Mesenchymal stem cell (in vitro differentiated cells and primary cell): Measurements from ENCODE around the gene GPANK1.

Experiments used
- DNase-seq: peaks from one replicate; pipeline ENCODE4 v3.0.0-alpha.2; 2013
- H2AFZ ChIP-seq: one replicate; pipeline ENCODE4 v1.6.1; 2013; ENCODE audit warnings: low read depth, mild to moderate bottlenecking, control low read depth, inconsistent platforms, low read length, moderate library complexity
- H2AK5ac ChIP-seq: 2 replicates; pipeline ENCODE4 v1.6.1; 2013; ENCODE audit warnings: low read length, moderate library complexity, mild to moderate bottlenecking, inconsistent platforms; ENCODE audit not compliant: severe bottlenecking
- H2BK120ac ChIP-seq: one replicate; pipeline ENCODE4 v1.6.1; 2013; ENCODE audit warnings: low read depth, mild to moderate bottlenecking, inconsistent platforms, low read length, moderate library complexity
- H2BK12ac ChIP-seq, 2 experiments: one replicate each; pipeline ENCODE4 v1.6.1; 2013; ENCODE audit warnings: inconsistent platforms in 2 of 2, low read length in 2 of 2, mild to moderate bottlenecking in 2 of 2, moderate library complexity in 2 of 2, control low read depth in 1 of 2
- H2BK15ac ChIP-seq: one replicate; pipeline ENCODE4 v1.6.1; 2013; ENCODE audit warnings: mild to moderate bottlenecking, low read depth, inconsistent platforms; ENCODE audit not compliant: poor library complexity, severe bottlenecking
- H2BK5ac ChIP-seq: 2 replicates; pipeline ENCODE4 v1.6.1; 2013; ENCODE audit warnings: low read depth, mild to moderate bottlenecking, low read length, control low read depth, inconsistent platforms; ENCODE audit not compliant: poor library complexity, severe bottlenecking
- H3K14ac ChIP-seq, 2 experiments: one replicate each; pipeline ENCODE4 v1.6.1; 2013; ENCODE audit warnings: inconsistent platforms in 2 of 2, low read length in 2 of 2, control low read depth in 1 of 2, mild to moderate bottlenecking in 1 of 2, moderate library complexity in 1 of 2
- H3K18ac ChIP-seq, 2 experiments: one replicate each; pipeline ENCODE4 v1.6.1; 2013; ENCODE audit warnings: inconsistent platforms in 2 of 2, low read length in 2 of 2, control low read depth in 1 of 2, low read depth in 1 of 2, mild to moderate bottlenecking in 1 of 2
- H3K23ac ChIP-seq, 2 experiments: one replicate each; pipeline ENCODE4 v1.6.1; 2013; ENCODE audit warnings: inconsistent platforms in 2 of 2, low read length in 2 of 2, mild to moderate bottlenecking in 2 of 2, moderate library complexity in 2 of 2, control low read depth in 1 of 2
- H3K27ac ChIP-seq: 2 replicates; pipeline ENCODE4 v1.5.1; 2013; ENCODE audit warnings: mild to moderate bottlenecking, moderate library complexity, low read length, control low read depth, inconsistent platforms; ENCODE audit not compliant: poor library complexity, severe bottlenecking
- H3K27me3 ChIP-seq, 2 experiments: 2 replicates each; pipeline versions ENCODE4 v1.6.1 to v1.7.0; 2013; ENCODE audit warnings: low read length in 2 of 2, mild to moderate bottlenecking in 2 of 2, moderate library complexity in 2 of 2, control low read depth in 1 of 2, inconsistent platforms in 1 of 2; ENCODE audit not compliant: control insufficient read depth in 1 of 2, insufficient read depth in 1 of 2
- H3K36me3 ChIP-seq, 2 experiments: 2 replicates each; pipeline versions ENCODE4 v1.6.1 to v1.7.0; 2013; ENCODE audit warnings: low read length in 2 of 2, control low read depth in 1 of 2, inconsistent platforms in 1 of 2, low read depth in 1 of 2, mild to moderate bottlenecking in 1 of 2; ENCODE audit not compliant: insufficient read depth in 2 of 2, control insufficient read depth in 1 of 2
- H3K4ac ChIP-seq, 2 experiments: one replicate each; pipeline ENCODE4 v1.6.1; 2013; ENCODE audit warnings: inconsistent platforms in 2 of 2, low read length in 2 of 2, mild to moderate bottlenecking in 2 of 2, moderate library complexity in 2 of 2, control low read depth in 1 of 2, low read depth in 1 of 2
- H3K4me1 ChIP-seq: 2 replicates; pipeline ENCODE4 v1.6.1; 2013; ENCODE audit warnings: low read depth, low read length, control low read depth; ENCODE audit not compliant: control insufficient read depth, insufficient read depth
- H3K4me2 ChIP-seq: 2 replicates; pipeline ENCODE4 v1.6.1; 2013; ENCODE audit warnings: low read length, mild to moderate bottlenecking, inconsistent platforms; ENCODE audit not compliant: poor library complexity, severe bottlenecking
- H3K4me3 ChIP-seq, 2 experiments: 2 replicates each; pipeline versions ENCODE4 v1.5.1 to v1.7.0; 2013; ENCODE audit warnings: low read length in 2 of 2, mild to moderate bottlenecking in 2 of 2, control low read depth in 1 of 2, low read depth in 1 of 2; ENCODE audit not compliant: insufficient read depth in 1 of 2
- H3K79me1 ChIP-seq: replicated peaks from 2 replicates; pipeline ENCODE4 v1.6.1; 2013; ENCODE audit warnings: mild to moderate bottlenecking, control low read depth, low read length, inconsistent platforms; ENCODE audit not compliant: poor library complexity, severe bottlenecking
- H3K9ac ChIP-seq: 2 replicates; pipeline ENCODE4 v1.7.0; 2013; ENCODE audit warnings: mild to moderate bottlenecking, low read length, moderate library complexity
- H3K9me3 ChIP-seq: 2 replicates; pipeline ENCODE4 v1.7.0; 2013; ENCODE audit warnings: mild to moderate bottlenecking, low read length; ENCODE audit not compliant: control insufficient read depth
- H4K8ac ChIP-seq: one replicate; pipeline ENCODE4 v1.6.1; 2013; ENCODE audit warnings: inconsistent platforms, mild to moderate bottlenecking, low read length, moderate library complexity
- H4K91ac ChIP-seq: one replicate; pipeline ENCODE4 v1.6.1; 2013; ENCODE audit warnings: mild to moderate bottlenecking, low read length, inconsistent platforms
- WGBS: methylation state at CpG from one replicate; pipeline ENCODE4 v1.1.7; 2013; ENCODE audit warnings: mixed read lengths; 5-methylcytosine and 5-hydroxymethylcytosine counted together

GPANK1 gene

DNA sequence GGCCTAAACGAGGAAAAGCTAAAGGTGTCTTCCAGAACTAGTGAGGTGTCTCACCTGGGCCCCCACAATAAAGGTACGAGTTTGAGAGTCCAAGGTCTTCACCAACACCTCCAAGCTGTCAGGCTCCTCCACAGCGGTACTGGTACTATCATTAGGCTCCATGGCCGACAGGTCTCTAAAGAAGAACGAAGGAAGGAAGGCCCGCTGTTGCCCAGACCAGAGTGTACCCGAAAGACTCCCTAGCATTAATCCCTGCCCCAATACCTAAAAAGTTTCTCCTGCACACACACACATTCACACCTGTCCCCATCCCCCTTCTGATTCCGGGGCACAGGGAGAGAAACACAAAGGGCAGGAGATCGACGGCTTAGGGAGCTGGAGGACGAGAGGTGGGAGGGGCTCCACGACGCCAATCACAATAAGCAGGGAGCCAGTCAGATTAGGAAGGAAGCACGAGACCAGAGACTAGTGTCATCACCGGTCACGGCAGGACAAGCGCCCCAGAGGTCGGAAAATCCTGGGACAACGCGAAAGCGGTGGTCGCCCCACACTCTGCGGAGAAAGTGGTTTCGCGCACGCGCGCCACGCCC lies 13.1 kb downstream of the GPANK1 start:
- Histone ChIP-seq H2BK12ac (no peak overlapping the region), H4K91ac (peak overlapping the region; percentile 94), H4K8ac (peak overlapping the region; percentile 73), H3K79me1 (peaks cover 28% of the 10 kb centered on the region), H2BK15ac (peak overlapping the region; percentile 85), H3K18ac (peak overlapping the region; percentile 88 to 98), H2AK5ac (peak overlapping the region; percentile 75), H3K27ac (peak overlapping the region; percentile 93), H3K4me3 (peak overlapping the region; percentile 80 to 88), H2BK120ac (peak overlapping the region; percentile 51), H3K14ac (peak overlapping the region in 1 of 2 experiments; percentile 63), H3K23ac (peak overlapping the region in 1 of 2 experiments; percentile 65), H2BK5ac (no peak overlapping the region), H3K4ac (peak overlapping the region; percentile 57 to 93), H3K4me2 (peak overlapping the region; percentile 15), H3K4me1 (peaks cover 12% of the 10 kb centered on the region), H3K27me3 (no peaks in the 10 kb centered on the region), H3K9me3 (no peaks in the 10 kb centered on the region), H3K36me3 (peaks cover 29 to 52% of the 10 kb centered on the region in 2 experiments), H3K9ac (peak overlapping the region; percentile 99), H2AFZ (peak overlapping the region; percentile 64)
- DNase-seq, result no peak
- 7% methylated on average over 28 of the region's 29 CpGs for WGBS

DNA sequence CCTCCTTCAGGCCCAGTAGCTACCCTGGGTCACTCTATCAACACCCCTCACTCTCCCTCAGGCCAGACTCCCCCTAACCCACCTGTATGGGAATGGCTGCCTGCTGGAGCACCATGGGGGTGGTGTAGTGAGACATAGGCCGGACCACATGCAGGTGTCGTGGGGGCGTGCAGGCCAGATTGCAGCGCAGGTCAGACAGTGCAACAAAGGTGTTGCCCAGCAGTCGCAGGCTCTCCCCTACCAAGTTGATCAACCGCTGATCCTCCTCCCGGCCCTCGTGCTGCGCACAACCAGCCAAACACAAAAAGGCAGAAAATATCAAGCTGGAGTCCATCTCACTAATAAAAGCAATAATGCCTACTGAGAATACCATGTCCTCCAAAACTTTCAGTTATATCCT lies 19.5 kb downstream of the GPANK1 start:
- H3K9ac ChIP-seq, result no peak overlapping the region
- H2BK15ac ChIP-seq, result no peak overlapping the region
- peaks cover 5% of the 10 kb centered on the region for H3K4me1 ChIP-seq
- no peak overlapping the region for H3K14ac ChIP-seq
- H2AK5ac ChIP-seq, result no peak overlapping the region
- H2BK5ac ChIP-seq, result no peak overlapping the region
- H3K23ac ChIP-seq, result no peak overlapping the region
- H3K4me3 ChIP-seq, result peak overlapping the region in 1 of 2 experiments; percentile 35
- H3K4ac ChIP-seq, result no peak overlapping the region
- H2BK12ac ChIP-seq, result no peak overlapping the region
- H3K9me3 ChIP-seq, result no peaks in the 10 kb centered on the region
- no peaks in the 10 kb centered on the region for H3K27me3 ChIP-seq
- no peak overlapping the region for H3K27ac ChIP-seq
- no peak for DNase-seq
- no peak overlapping the region for H3K4me2 ChIP-seq
- over 99% methylated on average over 9 of the region's 9 CpGs for WGBS
- no peak overlapping the region for H4K91ac ChIP-seq
- H2BK120ac ChIP-seq, result no peak overlapping the region
- H2AFZ ChIP-seq, result no peak overlapping the region
- H3K79me1 ChIP-seq, result peaks cover 47% of the 10 kb centered on the region
- no peak overlapping the region for H3K18ac ChIP-seq
- H3K36me3 ChIP-seq, result peaks cover 82 to 88% of the 10 kb centered on the region in 2 experiments
- H4K8ac ChIP-seq, result no peak overlapping the region

GRCh38 chr6:31643818-31644454 lies 20.9 kb downstream of the GPANK1 start:
- DNase-seq, result no peak
- no peak overlapping the region for H2AK5ac ChIP-seq
- no peak overlapping the region for H2AFZ ChIP-seq
- H2BK5ac ChIP-seq, result no peak overlapping the region
- no peaks in the 10 kb centered on the region for H3K27me3 ChIP-seq
- no peak overlapping the region for H3K4ac ChIP-seq
- H3K36me3 ChIP-seq, result peaks cover 89 to 92% of the 10 kb centered on the region in 2 experiments
- no peak overlapping the region for H2BK15ac ChIP-seq
- 99% methylated on average over 9 of the region's 17 CpGs for WGBS
- no peak overlapping the region for H2BK120ac ChIP-seq
- no peak overlapping the region for H3K18ac ChIP-seq
- H3K23ac ChIP-seq, result no peak overlapping the region
- peaks cover 41% of the 10 kb centered on the region for H3K79me1 ChIP-seq
- H4K8ac ChIP-seq, result no peak overlapping the region
- H4K91ac ChIP-seq, result no peak overlapping the region
- H2BK12ac ChIP-seq, result no peak overlapping the region
- H3K9me3 ChIP-seq, result no peaks in the 10 kb centered on the region
- no peak overlapping the region for H3K4me2 ChIP-seq
- no peak overlapping the region for H3K9ac ChIP-seq
- H3K4me1 ChIP-seq, result peaks cover 5% of the 10 kb centered on the region
- no peak overlapping the region for H3K27ac ChIP-seq
- no peak overlapping the region for H3K4me3 ChIP-seq
- no peak overlapping the region for H3K14ac ChIP-seq

- Histone ChIP-seq H3K14ac (no peak overlapping the region), H3K18ac (no peak overlapping the region)
Observed at GRCh38 chr6:31642798-31643570, 21.8 kb downstream of the GPANK1 start.

More at GRCh38 chr6:31642798-31643570, 21.8 kb downstream of the GPANK1 start:
- no peak overlapping the region for H3K9ac ChIP-seq
- no peak overlapping the region for H3K4ac ChIP-seq
- no peak overlapping the region for H3K23ac ChIP-seq
- peaks cover 2% of the 10 kb centered on the region for H3K4me1 ChIP-seq
- H3K9me3 ChIP-seq, result no peaks in the 10 kb centered on the region
- H4K8ac ChIP-seq, result no peak overlapping the region
- no peak overlapping the region for H3K4me3 ChIP-seq
- H2AK5ac ChIP-seq, result no peak overlapping the region
- no peak for DNase-seq
- 98% methylated on average over 5 of the region's 6 CpGs for WGBS
- H2BK15ac ChIP-seq, result no peak overlapping the region
- H3K36me3 ChIP-seq, result peaks cover 84 to 92% of the 10 kb centered on the region in 2 experiments
- no peak overlapping the region for H3K27ac ChIP-seq
- peaks cover 33% of the 10 kb centered on the region for H3K79me1 ChIP-seq
- H2AFZ ChIP-seq, result no peak overlapping the region
- no peak overlapping the region for H2BK12ac ChIP-seq
- no peak overlapping the region for H3K4me2 ChIP-seq
- no peak overlapping the region for H2BK120ac ChIP-seq
- H3K27me3 ChIP-seq, result no peaks in the 10 kb centered on the region
- H4K91ac ChIP-seq, result no peak overlapping the region
- H2BK5ac ChIP-seq, result no peak overlapping the region
